ENCODE data around the gene DGKI.

DGKI gene

DNA sequence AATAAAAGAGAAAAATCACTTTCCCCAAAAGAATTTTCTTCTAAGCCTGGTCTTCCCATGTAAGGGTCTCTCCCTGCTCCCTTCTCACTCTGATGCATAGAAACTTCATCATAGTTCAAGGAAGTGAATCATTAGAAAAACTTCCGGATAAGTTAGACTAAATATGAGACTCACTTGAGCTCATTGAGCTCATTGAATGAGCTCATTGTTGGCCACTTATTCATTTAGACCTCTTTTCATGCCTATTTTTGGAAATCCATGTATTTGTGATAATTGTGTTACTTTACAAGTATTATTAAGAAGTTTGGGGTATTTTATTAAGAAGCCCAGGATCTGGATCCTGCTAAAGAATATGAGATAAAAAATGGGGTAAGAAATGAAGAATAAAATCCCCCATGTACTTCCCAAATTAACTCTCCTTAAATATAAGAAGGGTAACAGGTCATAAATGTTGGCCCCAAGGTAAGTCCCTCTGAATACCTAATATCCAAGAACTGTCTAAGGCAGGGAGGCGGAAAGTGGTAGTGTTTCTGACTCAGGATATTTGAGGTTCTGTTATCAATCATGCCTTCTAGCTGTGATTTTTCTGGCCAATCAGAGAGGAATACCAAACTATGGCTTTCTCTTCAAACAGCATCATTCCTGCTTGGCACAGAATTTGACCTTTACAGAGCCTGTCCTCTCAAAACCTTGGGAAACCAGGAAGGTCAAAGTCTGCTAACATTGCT, 266.7 kb downstream of the DGKI start:
- Histone ChIP-seq H3K27me3 (no peaks in the 10 kb centered on the region), H3K9ac (no peak overlapping the region), H3K4me3 (no peak overlapping the region), H3K36me3 (no peaks in the 10 kb centered on the region), H3K9me3 (no peaks in the 10 kb centered on the region), H3K4me1 (no peaks in the 10 kb centered on the region), H3K27ac (no peak overlapping the region), H3K4me2 (no peak overlapping the region), H4K20me1 (no peaks in the 10 kb centered on the region)
- TF ChIP-seq Cebpa-rat (IDR thresholded peaks at IDR 0.05): no peak

DNA sequence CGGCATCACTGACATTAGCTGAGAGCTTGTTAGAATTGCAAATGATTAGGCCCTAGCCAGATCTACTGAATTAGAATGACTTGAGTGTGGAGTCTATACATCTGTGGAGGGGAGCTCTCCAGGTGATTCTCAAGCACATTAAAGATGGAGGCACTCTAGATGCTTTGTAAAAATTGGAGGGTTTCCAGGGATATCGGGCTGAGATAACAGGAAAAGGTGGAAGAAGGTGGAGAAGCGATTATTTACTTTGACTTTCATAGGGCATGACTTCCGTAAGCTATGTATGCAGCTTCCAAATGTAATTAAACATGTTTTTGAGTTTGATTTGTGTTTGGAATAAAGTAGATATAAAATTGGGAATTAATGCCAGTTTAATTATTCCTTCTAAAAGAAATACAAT, 268.2 kb downstream of the DGKI start:
- no peaks in the 10 kb centered on the region for H4K20me1 ChIP-seq
- no peak for TF ChIP-seq Cebpa-rat (IDR thresholded peaks at IDR 0.05)
- H3K9ac ChIP-seq: no peak overlapping the region
- H3K4me1 ChIP-seq: no peaks in the 10 kb centered on the region
- no peaks in the 10 kb centered on the region for H3K27me3 ChIP-seq
- no peak overlapping the region for H3K4me3 ChIP-seq
- no peaks in the 10 kb centered on the region for H3K9me3 ChIP-seq
- no peaks in the 10 kb centered on the region for H3K36me3 ChIP-seq
- H3K27ac ChIP-seq: no peak overlapping the region
- H3K4me2 ChIP-seq: no peak overlapping the region

DNA sequence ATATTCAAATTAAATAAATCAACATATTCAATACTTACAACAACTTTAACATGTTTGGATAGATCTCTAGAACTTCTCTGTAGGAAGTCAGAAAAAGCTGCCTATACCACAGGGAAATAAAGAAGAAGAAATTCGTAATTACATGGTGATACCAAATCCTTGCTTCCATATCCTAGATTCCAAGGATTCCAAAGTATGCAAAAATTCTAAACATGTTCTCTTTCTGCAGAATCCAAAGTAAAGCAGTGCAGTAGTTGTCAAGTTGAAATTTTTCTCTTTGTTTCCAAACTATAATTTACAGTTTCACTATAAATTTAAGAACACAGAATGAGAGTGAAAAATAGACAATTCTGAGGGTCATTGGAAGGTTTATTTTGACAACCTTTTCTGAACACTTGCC, 269.6 kb downstream of the DGKI start:
- H3K27ac ChIP-seq: no peak overlapping the region
- H3K9ac ChIP-seq: no peak overlapping the region
- H3K9me3 ChIP-seq: no peaks in the 10 kb centered on the region
- H3K4me2 ChIP-seq: no peak overlapping the region
- no peaks in the 10 kb centered on the region for H3K4me1 ChIP-seq
- H4K20me1 ChIP-seq: no peaks in the 10 kb centered on the region
- no peaks in the 10 kb centered on the region for H3K36me3 ChIP-seq
- TF ChIP-seq Cebpa-rat (IDR thresholded peaks at IDR 0.05): no peak
- H3K27me3 ChIP-seq: no peaks in the 10 kb centered on the region
- H3K4me3 ChIP-seq: no peak overlapping the region

DNA sequence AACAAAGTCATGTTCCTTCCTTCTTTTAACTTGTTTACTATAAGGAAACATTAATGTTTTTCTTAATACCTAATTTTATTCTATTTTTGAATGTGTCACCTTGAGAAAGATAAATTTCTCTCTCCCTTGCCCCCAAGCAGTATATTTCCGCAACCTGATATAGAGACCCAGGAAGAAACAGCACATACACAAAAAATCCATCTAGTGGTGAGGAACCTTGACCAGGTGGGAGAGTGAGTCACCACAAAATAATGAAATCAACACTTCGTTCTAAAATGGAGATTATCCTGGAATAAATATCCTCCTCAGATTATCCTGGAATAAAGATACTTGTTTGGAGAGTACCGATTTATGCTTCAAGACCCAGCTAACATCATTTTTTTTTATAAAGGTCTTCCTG, 270.3 kb downstream of the DGKI start:
- Histone ChIP-seq H3K27me3 (no peaks in the 10 kb centered on the region), H3K4me2 (no peak overlapping the region), H3K36me3 (no peaks in the 10 kb centered on the region), H4K20me1 (no peaks in the 10 kb centered on the region), H3K4me3 (no peak overlapping the region), H3K9me3 (no peaks in the 10 kb centered on the region), H3K9ac (no peak overlapping the region), H3K4me1 (no peaks in the 10 kb centered on the region), H3K27ac (no peak overlapping the region)
- TF ChIP-seq Cebpa-rat (IDR thresholded peaks at IDR 0.05): no peak

DNA sequence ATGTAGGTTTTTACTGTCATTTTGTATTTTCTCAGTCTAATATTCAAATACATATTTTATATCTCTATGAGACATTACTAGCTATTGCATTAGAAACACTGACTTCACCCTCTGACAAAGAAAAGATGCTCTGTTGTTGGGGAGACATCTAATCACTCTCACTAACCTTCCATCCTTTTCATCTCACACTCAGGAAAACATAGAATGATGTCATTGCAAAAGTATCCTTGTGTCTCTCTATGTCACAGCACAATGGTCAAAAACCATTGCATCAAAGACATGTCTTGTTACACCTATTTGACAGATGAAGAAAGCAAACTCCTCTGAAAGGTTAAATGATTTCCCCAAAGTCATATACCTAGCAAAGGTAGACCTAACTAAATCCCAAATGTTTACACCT, 272.0 kb downstream of the DGKI start:
- no peak overlapping the region for H3K4me2 ChIP-seq
- H3K4me1 ChIP-seq: no peaks in the 10 kb centered on the region
- H3K36me3 ChIP-seq: no peaks in the 10 kb centered on the region
- no peak overlapping the region for H3K4me3 ChIP-seq
- H3K27me3 ChIP-seq: no peaks in the 10 kb centered on the region
- H3K27ac ChIP-seq: no peak overlapping the region
- no peak overlapping the region for H3K9ac ChIP-seq
- no peak for TF ChIP-seq Cebpa-rat (IDR thresholded peaks at IDR 0.05)
- no peaks in the 10 kb centered on the region for H3K9me3 ChIP-seq
- no peaks in the 10 kb centered on the region for H4K20me1 ChIP-seq

DNA sequence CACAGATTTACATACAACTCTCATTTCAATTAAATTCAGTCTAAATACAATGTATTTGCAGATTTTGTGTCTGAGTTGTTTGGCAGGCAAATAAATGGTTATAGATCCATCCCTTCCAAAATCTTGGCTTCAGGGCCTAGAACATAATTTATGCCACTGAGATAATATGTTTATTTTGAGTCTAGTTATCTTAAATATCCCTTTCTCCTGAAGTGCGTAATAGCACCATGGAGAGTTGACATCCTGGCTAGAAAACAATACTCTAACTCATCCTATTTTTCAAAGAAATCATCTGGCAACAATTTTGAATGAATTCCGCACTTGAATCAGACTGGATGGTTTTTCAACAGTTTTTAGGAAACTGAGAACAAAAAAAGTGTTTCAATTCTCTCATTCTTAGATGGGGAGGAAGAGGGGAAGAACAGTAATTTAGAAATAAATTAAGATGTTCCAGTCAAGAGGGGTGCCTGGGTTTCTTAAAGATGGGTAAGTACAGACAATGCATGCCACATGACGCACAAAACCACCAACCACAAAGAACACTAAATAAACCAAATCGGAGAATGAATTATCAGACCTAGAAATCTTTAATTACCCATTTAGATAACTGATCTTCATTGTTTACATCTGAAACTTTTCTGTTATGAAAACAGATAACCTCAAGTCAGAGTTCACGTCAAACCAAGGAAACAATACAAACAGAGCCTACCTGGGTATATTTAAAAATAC, 274.6 kb downstream of the DGKI start:
- Histone ChIP-seq H3K4me1 (no peaks in the 10 kb centered on the region), H3K4me2 (no peak overlapping the region)

DNA sequence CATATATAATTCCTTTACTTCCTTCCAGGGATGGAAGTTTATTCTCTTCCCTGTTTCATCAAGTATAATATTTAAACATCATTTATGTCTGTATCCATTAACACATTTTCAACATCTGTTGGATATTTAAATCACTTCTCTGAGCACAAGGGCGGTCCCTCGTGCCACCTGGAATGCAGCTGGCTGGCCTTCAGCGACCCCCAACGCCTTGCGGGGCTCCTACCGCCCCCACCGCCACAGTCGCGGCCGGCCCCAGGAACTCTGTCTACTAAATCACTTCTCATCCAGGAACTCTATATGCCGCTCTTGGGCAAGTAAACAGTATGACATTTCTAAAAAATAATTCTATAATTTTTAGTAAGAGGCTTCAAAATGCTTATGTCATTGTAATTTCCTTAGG, 282.1 kb downstream of the DGKI start:
- Histone ChIP-seq H3K27ac (no peak overlapping the region), H3K9ac (no peak overlapping the region), H3K4me2 (no peak overlapping the region), H4K20me1 (no peaks in the 10 kb centered on the region), H3K4me3 (no peak overlapping the region), H3K9me3 (no peaks in the 10 kb centered on the region), H3K4me1 (no peaks in the 10 kb centered on the region), H3K36me3 (no peaks in the 10 kb centered on the region), H3K27me3 (no peaks in the 10 kb centered on the region)
- TF ChIP-seq Cebpa-rat (IDR thresholded peaks at IDR 0.05): no peak

More for the DNA sequence above, 274.6 kb downstream of the DGKI start:
- Histone ChIP-seq H4K20me1 (no peaks in the 10 kb centered on the region), H3K27ac (no peak overlapping the region), H3K9me3 (no peaks in the 10 kb centered on the region), H3K9ac (no peak overlapping the region), H3K36me3 (no peaks in the 10 kb centered on the region), H3K27me3 (no peaks in the 10 kb centered on the region), H3K4me3 (no peak overlapping the region)
- TF ChIP-seq Cebpa-rat (IDR thresholded peaks at IDR 0.05): no peak

DNA sequence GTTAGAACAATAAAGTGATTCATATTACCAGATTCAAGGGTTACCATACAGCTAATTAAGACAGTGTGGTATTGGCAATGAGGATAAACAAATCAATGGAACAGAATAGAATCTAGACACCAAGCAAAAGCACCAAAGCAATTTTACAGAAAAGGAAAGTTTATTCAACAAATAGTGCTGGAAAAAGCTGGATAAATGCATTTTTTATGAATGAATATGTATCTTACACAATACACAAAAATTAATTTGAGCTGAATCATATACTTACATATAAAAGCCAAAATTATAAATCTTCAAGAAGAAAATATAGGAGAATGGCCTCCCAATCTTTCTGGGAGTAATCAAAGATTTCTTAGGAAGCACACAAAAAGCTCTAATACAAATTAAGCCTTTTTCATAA, 282.8 kb downstream of the DGKI start:
- no peaks in the 10 kb centered on the region for H3K9me3 ChIP-seq
- H4K20me1 ChIP-seq: no peaks in the 10 kb centered on the region
- no peak overlapping the region for H3K4me3 ChIP-seq
- H3K36me3 ChIP-seq: no peaks in the 10 kb centered on the region
- TF ChIP-seq Cebpa-rat (IDR thresholded peaks at IDR 0.05): no peak
- H3K4me1 ChIP-seq: no peaks in the 10 kb centered on the region
- no peak overlapping the region for H3K9ac ChIP-seq
- H3K27ac ChIP-seq: no peak overlapping the region
- no peaks in the 10 kb centered on the region for H3K27me3 ChIP-seq
- no peak overlapping the region for H3K4me2 ChIP-seq

DNA sequence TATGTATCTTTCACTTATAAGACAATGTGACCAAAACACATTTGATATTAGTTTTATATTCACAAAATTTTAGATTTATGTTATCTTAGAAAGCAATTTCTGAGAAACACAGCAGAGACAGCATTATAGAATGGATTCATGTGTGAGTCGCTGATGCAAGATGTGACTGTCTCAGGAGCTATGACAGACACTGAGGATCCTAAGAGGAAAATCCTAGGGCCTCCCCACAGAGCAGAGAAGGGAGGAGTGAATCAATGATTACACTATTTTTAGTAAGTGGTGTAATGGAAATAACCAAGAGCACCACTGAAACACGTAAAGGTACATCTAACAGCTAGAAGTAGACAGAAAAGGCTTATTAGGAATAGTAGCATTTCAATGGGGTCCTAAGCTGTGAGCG, 299.3 kb downstream of the DGKI start:
- H4K20me1 ChIP-seq: no peaks in the 10 kb centered on the region
- no peaks in the 10 kb centered on the region; the same call in 1 of the 2 replicates for H3K36me3 ChIP-seq
- H3K4me3 ChIP-seq: no peak overlapping the region
- H3K4me1 ChIP-seq: peaks cover 6% of the 10 kb centered on the region
- no peak overlapping the region for H3K9ac ChIP-seq
- H3K27me3 ChIP-seq: no peaks in the 10 kb centered on the region
- no peak for TF ChIP-seq Cebpa-rat (IDR thresholded peaks at IDR 0.05)
- H3K4me2 ChIP-seq: no peak overlapping the region
- H3K9me3 ChIP-seq: no peaks in the 10 kb centered on the region
- no peak overlapping the region for H3K27ac ChIP-seq

DNA sequence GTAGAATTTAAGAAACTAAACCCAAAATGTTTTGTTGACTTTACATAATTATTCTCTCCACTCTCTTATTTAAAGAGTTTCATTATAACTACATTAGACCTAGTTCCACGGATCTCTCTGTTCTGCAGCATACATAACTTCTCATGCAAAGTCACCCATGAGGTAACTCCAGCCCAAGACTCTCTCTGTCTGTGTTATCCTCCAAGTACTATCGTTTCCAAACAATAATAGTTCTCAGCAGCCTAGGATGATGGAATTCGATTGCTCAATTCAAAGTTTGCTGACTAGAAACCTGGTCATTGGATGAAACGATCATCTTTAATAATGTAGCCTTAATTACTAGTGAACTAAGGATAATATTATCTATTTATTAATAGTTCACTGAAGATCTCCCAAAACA, 300.1 kb downstream of the DGKI start:
- H3K4me3 ChIP-seq: no peak overlapping the region
- no peak overlapping the region for H3K9ac ChIP-seq
- no peak for TF ChIP-seq Cebpa-rat (IDR thresholded peaks at IDR 0.05)
- no peaks in the 10 kb centered on the region for H3K27me3 ChIP-seq
- H3K4me2 ChIP-seq: no peak overlapping the region
- no peaks in the 10 kb centered on the region; the same call in 1 of the 2 replicates for H3K36me3 ChIP-seq
- H3K27ac ChIP-seq: no peak overlapping the region
- no peaks in the 10 kb centered on the region for H3K9me3 ChIP-seq
- no peaks in the 10 kb centered on the region for H4K20me1 ChIP-seq
- H3K4me1 ChIP-seq: peaks cover 6% of the 10 kb centered on the region

All from BLaER1 (cell line).